Measurements from ENCODE around the gene SLC12A8. TPM values are rescaled to one million over a fixed set of nuclear protein-coding genes. Genes with fewer than 3 reads are reported as not detected.

Gene SLC12A8
- total RNA-seq, 2 donors from 2014 or later, result 20.7 to 33.7 TPM

- Histone ChIP-seq H3K4me1 (no peaks in the 10 kb centered on the region), H3K9ac (ENCODE audit: low read depth in 2 of 2, low read length in 2 of 2) (no peak overlapping the region), H3K27ac (no peak overlapping the region), H3K36me3 (no peaks in the 10 kb centered on the region), H3K9me3 (no peaks in the 10 kb centered on the region), H3K27me3 (no peaks in the 10 kb centered on the region), H3K4me3 (no peak overlapping the region)
- DNase-seq, result no peak
- intact Hi-C loops (cut with DNase I), result no loop called here
- TF ChIP-seq CTCF (IDR thresholded peaks at IDR 0.05), result no peak
These were observed 23.6 kb downstream of the SLC12A8 start for GRCh38 chr3:125188955-125189354.

DNA sequence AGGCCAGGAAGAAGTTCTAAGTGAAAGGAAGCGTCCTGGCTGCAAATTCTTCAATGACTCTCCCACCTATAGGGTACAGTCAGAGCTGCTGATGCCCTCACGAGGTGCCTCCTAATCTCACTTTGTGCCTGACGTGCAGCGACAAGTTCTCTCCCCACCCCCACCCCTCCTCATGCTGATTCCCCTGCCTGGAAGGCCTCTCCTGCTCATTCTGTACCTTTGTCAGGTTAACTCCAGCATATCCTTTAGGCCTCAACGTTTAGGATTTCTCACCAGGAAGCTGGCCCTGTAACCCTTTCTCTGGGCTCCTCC lies 25.0 kb downstream of the SLC12A8 start:
- no peak for TF ChIP-seq CTCF (IDR thresholded peaks at IDR 0.05)
- Histone ChIP-seq H3K27ac (no peak overlapping the region), H3K9ac (ENCODE audit: low read depth in 2 of 2, low read length in 2 of 2) (no peak overlapping the region), H3K9me3 (no peaks in the 10 kb centered on the region), H3K4me1 (no peaks in the 10 kb centered on the region), H3K27me3 (no peaks in the 10 kb centered on the region), H3K4me3 (no peak overlapping the region), H3K36me3 (no peaks in the 10 kb centered on the region)
- intact Hi-C loops (cut with DNase I), result no loop called here
- no peak for DNase-seq

DNA sequence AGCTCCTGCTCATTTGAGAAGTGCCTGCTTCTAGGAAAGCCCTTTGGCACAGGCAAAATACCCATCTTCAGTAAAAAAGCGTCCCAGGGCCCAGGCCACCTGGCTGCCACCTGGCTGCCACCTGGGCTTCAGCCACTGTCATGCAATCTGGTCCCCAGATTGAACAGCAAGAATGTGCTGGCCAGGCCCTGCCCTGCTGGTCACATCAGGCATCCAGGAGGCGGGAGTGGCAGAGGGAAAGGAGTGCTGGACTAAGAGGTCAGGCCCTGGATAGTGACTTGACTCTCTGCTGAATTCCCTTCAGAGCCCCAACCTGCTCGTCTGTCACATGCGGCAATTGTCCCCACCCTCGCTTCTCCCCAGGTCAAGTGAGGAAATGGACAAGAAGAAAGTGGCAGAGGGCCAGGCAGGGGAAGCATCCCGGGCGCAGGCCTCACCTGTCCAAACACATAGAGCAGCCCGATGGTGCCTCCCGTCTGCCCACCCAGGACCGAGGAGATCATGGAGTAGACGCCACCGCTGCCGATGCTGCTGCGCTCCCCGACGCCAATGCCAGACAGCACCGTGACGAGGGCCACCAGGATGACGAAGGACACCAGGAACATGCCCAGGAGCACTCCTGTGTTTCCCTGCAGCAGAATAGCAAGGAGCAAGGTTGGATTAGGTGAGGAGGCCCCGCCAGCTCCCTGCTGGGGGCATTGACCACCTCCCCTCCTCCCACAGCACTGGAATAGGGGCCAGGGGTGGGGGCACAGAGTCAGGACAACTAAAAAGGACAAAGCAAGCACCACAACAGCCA lies 25.5 kb downstream of the SLC12A8 start:
- Histone ChIP-seq H3K27ac (no peak overlapping the region), H3K36me3 (no peaks in the 10 kb centered on the region), H3K4me3 (no peak overlapping the region), H3K9ac (ENCODE audit: low read depth in 2 of 2, low read length in 2 of 2) (no peak overlapping the region), H3K27me3 (no peaks in the 10 kb centered on the region), H3K4me1 (no peaks in the 10 kb centered on the region), H3K9me3 (no peaks in the 10 kb centered on the region)
- intact Hi-C loops (cut with DNase I), result no loop called here
- DNase-seq, result no peak
- no peak for TF ChIP-seq CTCF (IDR thresholded peaks at IDR 0.05)

DNA sequence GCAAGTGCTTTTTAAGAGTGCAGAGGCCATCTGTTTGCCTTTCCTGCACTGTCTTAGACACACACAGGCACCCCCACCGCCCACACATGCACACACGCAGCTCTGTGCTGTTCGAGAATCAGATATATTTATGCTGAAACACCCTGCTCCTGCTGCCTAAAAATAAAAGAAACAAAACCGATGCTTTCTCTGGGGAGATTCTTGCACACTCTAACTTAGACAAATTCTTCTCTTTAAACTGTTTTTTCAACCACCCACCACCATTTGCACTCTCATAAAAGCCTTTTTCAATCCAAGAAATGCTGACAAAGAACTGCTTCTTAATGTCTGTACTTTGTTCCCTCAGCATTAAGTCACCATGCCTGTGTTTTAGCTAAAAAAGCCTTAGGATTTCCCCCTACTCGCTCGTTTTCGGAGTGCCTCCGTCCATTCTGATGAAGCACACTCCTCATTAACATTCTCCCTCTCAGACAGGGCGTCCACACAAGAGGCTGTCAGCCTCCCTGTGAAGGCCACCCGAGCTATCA lies 26.2 kb downstream of the SLC12A8 start:
- Histone ChIP-seq H3K27me3 (no peaks in the 10 kb centered on the region), H3K27ac (no peak overlapping the region), H3K9ac (ENCODE audit: low read depth in 2 of 2, low read length in 2 of 2) (no peak overlapping the region), H3K4me3 (no peak overlapping the region), H3K9me3 (no peaks in the 10 kb centered on the region), H3K4me1 (no peaks in the 10 kb centered on the region), H3K36me3 (no peaks in the 10 kb centered on the region)
- intact Hi-C loops (cut with DNase I), result no loop called here
- DNase-seq, result no peak
- TF ChIP-seq CTCF (IDR thresholded peaks at IDR 0.05), result no peak

DNA sequence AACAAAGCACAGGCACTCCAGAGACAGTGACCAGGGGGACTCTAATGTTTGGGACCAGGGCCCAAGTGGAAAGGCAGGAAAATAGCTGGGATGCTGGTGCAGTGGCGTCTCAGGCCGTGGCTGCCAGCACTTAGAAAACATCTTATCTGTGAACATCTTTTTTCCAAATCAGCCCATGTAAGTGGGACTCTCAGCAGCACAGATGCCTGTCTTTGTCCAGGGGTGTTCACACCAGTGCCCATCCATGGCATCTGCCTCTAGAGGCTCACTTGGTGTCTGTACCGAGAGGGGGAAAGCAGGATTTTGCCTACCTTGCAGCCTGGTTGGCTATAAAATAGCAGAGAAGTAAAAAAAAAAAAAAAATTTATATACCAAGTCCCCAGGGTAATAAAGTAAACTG lies 26.7 kb downstream of the SLC12A8 start:
- H3K4me3 ChIP-seq, result no peak overlapping the region

More for the DNA sequence above, 26.7 kb downstream of the SLC12A8 start:
- Histone ChIP-seq H3K4me1 (no peaks in the 10 kb centered on the region), H3K27ac (no peak overlapping the region), H3K9me3 (no peaks in the 10 kb centered on the region), H3K36me3 (no peaks in the 10 kb centered on the region), H3K9ac (ENCODE audit: low read depth in 2 of 2, low read length in 2 of 2) (no peak overlapping the region), H3K27me3 (no peaks in the 10 kb centered on the region)
- intact Hi-C loops (cut with DNase I), result no loop called here
- no peak for TF ChIP-seq CTCF (IDR thresholded peaks at IDR 0.05)
- DNase-seq, result no peak

Data from colonic mucosa (tissue), 4 donors.